H1 (cell line): Measurements from ENCODE around the gene MAGI2. TPM values are rescaled to one million over a fixed set of nuclear protein-coding genes. Genes with fewer than 3 reads are reported as not detected.

Experiments used
- CTCF ChIA-PET: fragments of 300-600 bp; sonication (Branson Sonifier 250); formaldehyde crosslinking; loops from one replicate; lab custom pipeline; 2021; ENCODE audit not compliant: partially characterized antibody; lab: Charles Lee
- POLR2A ChIA-PET: fragments of 300-600 bp; sonication (Branson Sonifier 250); formaldehyde crosslinking; loops from one replicate; lab custom pipeline; 2021; ENCODE audit warnings: inconsistent platforms; ENCODE audit not compliant: partially characterized antibody; lab: Charles Lee
- DNase-seq, 2 experiments: peaks; one replicate each; pipeline versions ENCODE4 v3.0.0 to v3.0.0-alpha.2; 2010 to 2022; ENCODE audit warnings: low spot score in 2 of 2, low read depth in 1 of 2, mixed read lengths in 1 of 2
- FAIRE-seq: peaks from 2 replicates; lab custom pipeline; 2011; peaks lifted over from hg19 to GRCh38; lab: Jason Lieb, UNC
- H2AFZ ChIP-seq: 2 replicates; pipeline ENCODE4 v1.8.1; 2012; ENCODE audit warnings: low read length, inconsistent platforms
- H2AK5ac ChIP-seq: 2 replicates; pipeline ENCODE4 v1.6.1; 2013; ENCODE audit warnings: low read depth, low read length
- H2BK120ac ChIP-seq: replicated peaks from 2 replicates; pipeline ENCODE3; 2013; ENCODE audit warnings: low read depth, low read length, inconsistent platforms
- H2BK12ac ChIP-seq: 2 replicates; pipeline ENCODE4 v1.6.1; 2013; ENCODE audit warnings: low read depth, low read length
- H2BK15ac ChIP-seq: 2 replicates; pipeline ENCODE4 v1.6.1; 2013; ENCODE audit warnings: low read length
- H2BK20ac ChIP-seq: 2 replicates; pipeline ENCODE4 v1.6.1; 2013; ENCODE audit warnings: low read length
- H2BK5ac ChIP-seq: 2 replicates; pipeline ENCODE4 v1.6.1; 2013; ENCODE audit warnings: low read depth, low read length
- H3K14ac ChIP-seq: 2 replicates; pipeline ENCODE4 v1.6.1; 2013; ENCODE audit warnings: inconsistent platforms; ENCODE audit not compliant: insufficient read length
- H3K18ac ChIP-seq: 2 replicates; pipeline ENCODE4 v1.6.1; 2013; ENCODE audit warnings: low read length; ENCODE audit errors: extremely low read depth
- H3K23ac ChIP-seq: 2 replicates; pipeline ENCODE4 v1.6.1; 2013; ENCODE audit warnings: inconsistent platforms; ENCODE audit not compliant: insufficient read length
- H3K23me2 ChIP-seq: 2 replicates; pipeline ENCODE4 v1.6.1; 2013; ENCODE audit warnings: low read depth, low read length
- H3K27ac ChIP-seq: 2 replicates; pipeline ENCODE4 v1.6.1; 2011; ENCODE audit warnings: low read depth, low read length, inconsistent platforms
- H3K27me3 ChIP-seq, 4 experiments: replicated peaks in 1 of 4; 1 replicate in 1 of 4; 2 replicates in 3 of 4; pipeline versions ENCODE4 v1.6.1 to v1.8.1; 2011 to 2013; ENCODE audit warnings: low read length in 3 of 4, mild to moderate bottlenecking in 3 of 4, inconsistent platforms in 2 of 4, mixed read lengths in 2 of 4, moderate library complexity in 1 of 4; ENCODE audit not compliant: control insufficient read depth in 3 of 4, insufficient read depth in 3 of 4; ENCODE audit errors: extremely low read depth in 1 of 4
- H3K36me3 ChIP-seq, 4 experiments: 2 replicates each; pipeline versions ENCODE4 v1.6.1 to v1.8.1; 2011 to 2013; ENCODE audit warnings: mild to moderate bottlenecking in 4 of 4, low read length in 3 of 4, moderate library complexity in 2 of 4, control low read depth in 1 of 4, inconsistent platforms in 1 of 4; ENCODE audit not compliant: insufficient read depth in 4 of 4, control insufficient read depth in 2 of 4
- H3K4ac ChIP-seq: replicated peaks from 2 replicates; pipeline ENCODE3; 2013; ENCODE audit warnings: low read length, low read depth, mixed read lengths, inconsistent platforms; ENCODE audit not compliant: insufficient read length
- H3K4me1 ChIP-seq, 4 experiments: replicated peaks in 1 of 4; 1 replicate in 1 of 4; 2 replicates in 3 of 4; pipeline versions ENCODE4 v1.6.1 to v1.8.1; 2011 to 2013; ENCODE audit warnings: low read length in 3 of 4, inconsistent platforms in 2 of 4, mixed read lengths in 1 of 4; ENCODE audit not compliant: insufficient read depth in 4 of 4, control insufficient read depth in 3 of 4
- H3K4me2 ChIP-seq, 2 experiments: 2 replicates each; pipeline versions ENCODE4 v1.6.1 to v1.8.1; 2011 to 2013; ENCODE audit warnings: low read depth in 2 of 2, low read length in 2 of 2, control low read depth in 1 of 2, inconsistent platforms in 1 of 2, mild to moderate bottlenecking in 1 of 2; ENCODE audit not compliant: insufficient read depth in 1 of 2
- H3K4me3 ChIP-seq, 4 experiments: fragments of 200-600, 300-600 bp in 1 of 4; sonication (generic), shearing (Covaris generic), sonication (Bioruptor Twin) in 1 of 4; 2 replicates each; pipeline versions ENCODE4 v1.5.1 to v1.8.1; 2011 to 2016; ENCODE audit warnings: low read length in 4 of 4, low read depth in 3 of 4, control low read depth in 2 of 4, inconsistent platforms in 2 of 4, mild to moderate bottlenecking in 2 of 4, mixed read lengths in 1 of 4, moderate library complexity in 1 of 4; ENCODE audit not compliant: insufficient read depth in 2 of 4; ENCODE audit errors: extremely low read depth in 1 of 4
- H3K56ac ChIP-seq: replicated peaks from 2 replicates; pipeline ENCODE3; 2013; ENCODE audit warnings: low read depth, mild to moderate bottlenecking, mixed read lengths, low read length, inconsistent platforms; ENCODE audit not compliant: insufficient read length
- H3K79me1 ChIP-seq: 2 replicates; pipeline ENCODE4 v1.6.1; 2013; ENCODE audit warnings: low read depth, low read length, control low read depth
- H3K79me2 ChIP-seq, 2 experiments: 2 replicates each; pipeline versions ENCODE4 v1.6.1 to v1.8.1; 2012 to 2013; ENCODE audit warnings: low read length in 2 of 2, mild to moderate bottlenecking in 2 of 2, inconsistent platforms in 1 of 2; ENCODE audit not compliant: insufficient read depth in 2 of 2, control insufficient read depth in 1 of 2
- H3K9ac ChIP-seq, 4 experiments: replicated peaks in 1 of 4; 1 replicate in 1 of 4; 2 replicates in 3 of 4; pipeline versions ENCODE4 v1.6.1 to v1.8.1; 2011 to 2013; ENCODE audit warnings: low read depth in 3 of 4, low read length in 3 of 4, control low read depth in 2 of 4, mild to moderate bottlenecking in 2 of 4, moderate library complexity in 2 of 4, inconsistent platforms in 1 of 4; ENCODE audit errors: extremely low read depth in 1 of 4
- H3K9me3 ChIP-seq, 2 experiments: 2 replicates each; pipeline versions ENCODE4 v1.6.1 to v1.8.1; 2012 to 2013; ENCODE audit warnings: mild to moderate bottlenecking in 2 of 2, moderate library complexity in 2 of 2, control low read depth in 1 of 2, inconsistent platforms in 1 of 2, low read depth in 1 of 2, low read length in 1 of 2, mixed read lengths in 1 of 2; ENCODE audit not compliant: insufficient read depth in 2 of 2
- H4K20me1 ChIP-seq, 2 experiments: replicated peaks in 1 of 2; 2 replicates each; pipeline versions ENCODE3 to v1.8.1; 2011 to 2013; ENCODE audit warnings: inconsistent platforms in 2 of 2, low read length in 2 of 2, mild to moderate bottlenecking in 1 of 2; ENCODE audit not compliant: insufficient read depth in 2 of 2, control insufficient read depth in 1 of 2
- H4K5ac ChIP-seq: 2 replicates; pipeline ENCODE4 v1.6.1; 2013; ENCODE audit warnings: low read length, low read depth, mixed read lengths, inconsistent platforms; ENCODE audit not compliant: insufficient read length
- H4K8ac ChIP-seq: 2 replicates; pipeline ENCODE4 v1.8.0; 2013; ENCODE audit warnings: mild to moderate bottlenecking, moderate library complexity, low read length, inconsistent platforms; ENCODE audit not compliant: insufficient read depth; ENCODE audit errors: extremely low read depth
- H4K91ac ChIP-seq: replicated peaks from 2 replicates; pipeline ENCODE3; 2013; ENCODE audit warnings: low read length, mixed read lengths, inconsistent platforms; ENCODE audit not compliant: insufficient read length
- CBX5 ChIP-seq: fragments of 300-800, 300-1000 bp; sonication (generic); IDR thresholded peaks from 2 replicates; pipeline ENCODE4 v1.7.1; 2016; ENCODE audit warnings: antibody characterized with exemption, low read length, low read depth
- JUND ChIP-seq: IDR thresholded peaks from 2 replicates; pipeline ENCODE4 v1.6.1; 2011; ENCODE audit warnings: mild to moderate bottlenecking, improper control_type of control experiment, low read length
- KDM4A ChIP-seq: IDR thresholded peaks from one replicate; pipeline ENCODE4 v1.7.1; 2012; ENCODE audit warnings: low read depth, mild to moderate bottlenecking, moderate library complexity, low read length, inconsistent platforms; ENCODE audit not compliant: severe bottlenecking
- RBBP5 ChIP-seq: IDR thresholded peaks from 2 replicates; pipeline ENCODE4 v1.7.1; 2012; ENCODE audit warnings: low read depth, mild to moderate bottlenecking, inconsistent platforms, low read length, moderate library complexity, borderline replicate concordance
- SP1 ChIP-seq: IDR thresholded peaks from 2 replicates; pipeline ENCODE4 v1.6.1; 2011; ENCODE audit warnings: low read depth, low read length
- TBP ChIP-seq: IDR thresholded peaks from 2 replicates; pipeline ENCODE4 v1.6.1; 2011; ENCODE audit warnings: low read depth, low read length, improper control_type of control experiment
- WGBS, 2 experiments: shearing (Covaris generic) in 1 of 2; methylation state at CpG; one replicate each; pipeline versions ENCODE4 v1.1.6 to v1.1.7; 2013 to 2015; ENCODE audit warnings: low lambda C conversion rate in 2 of 2, mixed read lengths in 2 of 2, inconsistent platforms in 1 of 2, low coverage in 1 of 2, missing lambda C conversion rate in 1 of 2; ENCODE audit not compliant: insufficient replicate concordance in 2 of 2, insufficient coverage in 1 of 2, insufficient read length in 1 of 2; ENCODE audit errors: extremely low coverage in 1 of 2, missing lambda C conversion rate in 1 of 2; 5-methylcytosine and 5-hydroxymethylcytosine counted together
- polyA plus RNA-seq, 7 experiments: library from polyadenylated mRNA; depleted of rRNA in 3 of 7; stranded (reverse) in 5 of 7; unstranded in 2 of 7; fragments of >200 nt in 5 of 7; fragments of 200-250 nt in 2 of 7; gene quantifications; 1 replicate in 5 of 7; 2 replicates in 1 of 7; 4 replicates in 1 of 7; pipeline versions ENCODE4 v1.2.1 to v1.2.3, GENCODE V29; 2011 to 2013; ENCODE audit warnings: missing spikeins in 2 of 7, mixed read lengths in 2 of 7
- total RNA-seq: library from RNA; stranded (reverse); fragmentation: NEBNext Ultra II Directional; extraction: Animal tissue kit (Norgen Biotek cat#: 25700); gene quantifications from 2 replicates; pipeline ENCODE4 v1.2.1, GENCODE V29; 2021
- TF ChIP-seq, protein P1 (sequence below): IDR thresholded peaks from 2 replicates; pipeline ENCODE4 v1.6.1; 2012; ENCODE audit warnings: low read length, inconsistent platforms
- TF ChIP-seq, protein P2 (sequence below): IDR thresholded peaks from 2 replicates; pipeline ENCODE4 v1.6.1; 2012; ENCODE audit warnings: inconsistent platforms
- TF ChIP-seq, protein P3 (sequence below): IDR thresholded peaks from 2 replicates; pipeline ENCODE4 v1.6.1; 2011; ENCODE audit warnings: low read length, improper control_type of control experiment

Gene MAGI2
- total and polyA plus RNA-seq, 2 of the 8 experiments (the other 6 are each of a cell fraction or from before 2014, with no cell fraction given), result 6.0 to 27.3 TPM

DNA sequence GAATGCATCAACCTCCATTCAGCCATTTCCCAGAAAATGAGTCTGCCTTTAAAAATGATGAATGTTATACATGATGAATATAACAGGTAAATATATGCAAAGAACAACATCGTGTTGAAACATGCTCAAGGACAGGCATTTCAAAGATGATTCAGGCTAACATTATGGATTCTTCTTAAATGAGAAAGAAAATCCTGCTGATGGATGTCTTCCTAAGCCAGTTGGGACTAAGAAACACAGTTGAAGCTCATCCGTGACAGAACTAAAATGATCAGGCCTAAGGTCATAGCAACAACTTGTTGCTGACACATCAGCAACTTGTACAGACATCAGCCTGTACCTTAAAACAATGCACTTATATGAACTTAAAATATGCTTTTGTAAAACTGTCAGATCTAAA, 267.9 kb downstream of the MAGI2 start:
- H3K23ac ChIP-seq, result no peak overlapping the region
- H3K4me1 ChIP-seq, result no peaks in the 10 kb centered on the region
- H4K5ac ChIP-seq, result no peak overlapping the region
- no peak overlapping the region for H2BK5ac ChIP-seq
- no peaks in the 10 kb centered on the region for H3K36me3 ChIP-seq
- no peak overlapping the region for H2BK12ac ChIP-seq
- no peak for FAIRE-seq
- no peaks in the 10 kb centered on the region for H4K20me1 ChIP-seq
- no peaks in the 10 kb centered on the region for H3K79me1 ChIP-seq
- H2AK5ac ChIP-seq, result no peak overlapping the region
- H2BK15ac ChIP-seq, result no peak overlapping the region
- H2BK120ac ChIP-seq, result no peak overlapping the region
- no peak overlapping the region for H3K14ac ChIP-seq
- H3K18ac ChIP-seq, result no peak overlapping the region
- H4K91ac ChIP-seq, result no peak overlapping the region
- ChIA-PET CTCF (no interaction called here), POLR2A (no interaction called here)
- no peak overlapping the region for H3K4ac ChIP-seq
- no peak overlapping the region for H4K8ac ChIP-seq
- no peaks in the 10 kb centered on the region for H3K79me2 ChIP-seq
- H2AFZ ChIP-seq, result no peak overlapping the region
- H3K4me2 ChIP-seq, result no peak overlapping the region
- H3K9me3 ChIP-seq, result no peaks in the 10 kb centered on the region
- H3K27me3 ChIP-seq, result no peaks in the 10 kb centered on the region
- no peak overlapping the region for H3K27ac ChIP-seq
- H3K56ac ChIP-seq, result no peak overlapping the region
- H3K9ac ChIP-seq, result no peak overlapping the region
- WGBS, 2 experiments, result 95% methylated on average over 2 of the region's 2 CpGs; no CpG with 5 or more reads in 1 of the 2 experiments
- H3K23me2 ChIP-seq, result no peaks in the 10 kb centered on the region
- no peak overlapping the region for H2BK20ac ChIP-seq
- H3K4me3 ChIP-seq, result no peak overlapping the region
- no peak for DNase-seq
- TF ChIP-seq TBP (no peak), JUND (no peak), RBBP5 (no peak), CBX5 (no peak), SP1 (no peak), KDM4A (no peak)
- TF ChIP-seq, protein P1, sequence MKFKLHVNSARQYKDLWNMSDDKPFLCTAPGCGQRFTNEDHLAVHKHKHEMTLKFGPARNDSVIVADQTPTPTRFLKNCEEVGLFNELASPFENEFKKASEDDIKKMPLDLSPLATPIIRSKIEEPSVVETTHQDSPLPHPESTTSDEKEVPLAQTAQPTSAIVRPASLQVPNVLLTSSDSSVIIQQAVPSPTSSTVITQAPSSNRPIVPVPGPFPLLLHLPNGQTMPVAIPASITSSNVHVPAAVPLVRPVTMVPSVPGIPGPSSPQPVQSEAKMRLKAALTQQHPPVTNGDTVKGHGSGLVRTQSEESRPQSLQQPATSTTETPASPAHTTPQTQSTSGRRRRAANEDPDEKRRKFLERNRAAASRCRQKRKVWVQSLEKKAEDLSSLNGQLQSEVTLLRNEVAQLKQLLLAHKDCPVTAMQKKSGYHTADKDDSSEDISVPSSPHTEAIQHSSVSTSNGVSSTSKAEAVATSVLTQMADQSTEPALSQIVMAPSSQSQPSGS, result no peak
- TF ChIP-seq, protein P2, sequence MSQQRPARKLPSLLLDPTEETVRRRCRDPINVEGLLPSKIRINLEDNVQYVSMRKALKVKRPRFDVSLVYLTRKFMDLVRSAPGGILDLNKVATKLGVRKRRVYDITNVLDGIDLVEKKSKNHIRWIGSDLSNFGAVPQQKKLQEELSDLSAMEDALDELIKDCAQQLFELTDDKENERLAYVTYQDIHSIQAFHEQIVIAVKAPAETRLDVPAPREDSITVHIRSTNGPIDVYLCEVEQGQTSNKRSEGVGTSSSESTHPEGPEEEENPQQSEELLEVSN, result no peak
- TF ChIP-seq, protein P3, sequence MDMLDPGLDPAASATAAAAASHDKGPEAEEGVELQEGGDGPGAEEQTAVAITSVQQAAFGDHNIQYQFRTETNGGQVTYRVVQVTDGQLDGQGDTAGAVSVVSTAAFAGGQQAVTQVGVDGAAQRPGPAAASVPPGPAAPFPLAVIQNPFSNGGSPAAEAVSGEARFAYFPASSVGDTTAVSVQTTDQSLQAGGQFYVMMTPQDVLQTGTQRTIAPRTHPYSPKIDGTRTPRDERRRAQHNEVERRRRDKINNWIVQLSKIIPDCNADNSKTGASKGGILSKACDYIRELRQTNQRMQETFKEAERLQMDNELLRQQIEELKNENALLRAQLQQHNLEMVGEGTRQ, result no peak
